Breast epithelium (tissue), 3 donors: ENCODE results near the gene TXNDC15.

Experiments used
- CTCF ChIP-seq, 3 donors: fragments of 450-650 bp; IDR thresholded peaks; one replicate each; pipeline ENCODE4 v1.5.1; 2016 to 2017; ENCODE audit warnings: antibody characterized with exemption in 3 of 3, mild to moderate bottlenecking in 3 of 3, moderate library complexity in 3 of 3
- POLR2AphosphoS5 ChIP-seq, 3 donors: sonication (generic); formaldehyde crosslinking; IDR thresholded peaks; one replicate each; pipeline ENCODE4 v1.6.1; 2017; ENCODE audit warnings: antibody characterized with exemption in 3 of 3

- TF ChIP-seq POLR2AphosphoS5 (IDR thresholded peaks at IDR 0.05) (no peak), CTCF (IDR thresholded peaks at IDR 0.05) (no peak)
Observed at GRCh38 chr5:134879456-134879855, 5.3 kb downstream of the TXNDC15 start.
